Right lobe of liver (tissue), 6 donors: ENCODE results near the gene PTPRN2. TPM values are rescaled to one million over a fixed set of nuclear protein-coding genes. Genes with fewer than 3 reads are reported as not detected.
"Not testable (repeated sequence)": the region's sequence is repeated elsewhere in the genome, so short reads cannot be mapped to it uniquely, and the experiment has no call there.

Experiments
- ATAC-seq, 4 donors: fragments of 200-7000 bp; cut with Tn5 transposase; one replicate each; pipeline ENCODE4 v1.9.1; 2020; ENCODE audit warnings: mild to moderate bottlenecking in 4 of 4, moderate library complexity in 4 of 4
- DNase-seq, 3 donors: peaks; one replicate each; pipeline ENCODE4 v3.0.0-alpha.2; 2020
- H3K27ac ChIP-seq, 3 donors: fragments of 200-600 bp; one replicate each; pipeline ENCODE4 v1.8.0; 2022
- H3K27me3 ChIP-seq, 2 donors: fragments of 200-600 bp; one replicate each; pipeline ENCODE4 v1.8.0; 2022
- H3K36me3 ChIP-seq, 4 donors: fragments of 200-600 bp; sonication (generic) in 1 of 4; one replicate each; pipeline versions ENCODE4 v1.5.1 to v1.8.0; 2017 to 2022; ENCODE audit warnings: control low read depth in 1 of 4
- H3K4me1 ChIP-seq, 4 donors: fragments of 200-600 bp; sonication (generic) in 1 of 4; one replicate each; pipeline versions ENCODE4 v1.5.1 to v1.8.0; 2017 to 2022; ENCODE audit warnings: control low read depth in 1 of 4
- H3K4me3 ChIP-seq, 3 donors: fragments of 200-600 bp; one replicate each; pipeline ENCODE4 v1.8.0; 2022
- H3K9me3 ChIP-seq, 4 donors: fragments of 200-600 bp; sonication (generic) in 1 of 4; one replicate each; pipeline versions ENCODE4 v1.5.1 to v1.8.0; 2017 to 2022; ENCODE audit warnings: control low read depth in 1 of 4
- CTCF ChIP-seq, 4 donors: fragments of 200-600 bp in 3 of 4; fragments of 450-650 bp in 1 of 4; IDR thresholded peaks; one replicate each; pipeline versions ENCODE4 v1.5.1 to v1.8.0; 2016 to 2022; ENCODE audit warnings: antibody characterized with exemption in 4 of 4, mild to moderate bottlenecking in 2 of 4
- POLR2A ChIP-seq: fragments of 450-650 bp; IDR thresholded peaks from one replicate; pipeline ENCODE4 v1.6.1; 2017; ENCODE audit warnings: antibody characterized with exemption, mild to moderate bottlenecking
- WGBS: methylation state at CpG from one replicate; pipeline ENCODE4 v1.1.6; 2018; ENCODE audit warnings: low coverage, low lambda C conversion rate; ENCODE audit not compliant: insufficient coverage; ENCODE audit errors: missing lambda C conversion rate; 5-methylcytosine and 5-hydroxymethylcytosine counted together
- intact Hi-C, 2 donors: fragments of 100-400 bp; cut with DNase I; formaldehyde crosslinking; loops; one replicate each; pipeline versions ENCODE4 v1.11.2 to v1.14.1; 2022
- total RNA-seq, 6 experiments: library from RNA; depleted of rRNA in 2 of 6; stranded (reverse); fragments of >200 nt in 2 of 6; fragmentation: NEBNext Ultra II Directional in 3 of 6; extraction: Animal tissue kit (Norgen Biotek cat#: 25700) in 3 of 6; gene quantifications; one replicate each; pipeline versions ENCODE4 v1.1.0 to v1.2.4, GENCODE V29; 2016 to 2023
- donor health status: DM: no; HTN: yes; CAD: no.
- donor health status: DM: no; HTN: no; CAD: no.
- donor health status: DM: no; HTN: no; CAD: no.
- donor health status: DM: no; HTN: yes; CAD: no.
- donor health status: DM: no; HTN: yes; CAD: no.

PTPRN2 gene
- total RNA-seq, 6 experiments from 2014 or later: 0.15 to 0.87 (median 0.67) TPM

GRCh38 chr7:158344706-158345300, 242.8 kb downstream of the PTPRN2 start:
- Histone ChIP-seq H3K36me3 (no peaks in the 10 kb centered on the region), H3K9me3 (no peaks in the 10 kb centered on the region), H3K4me3 (no peak overlapping the region), H3K27me3 (no peaks in the 10 kb centered on the region), H3K4me1 (no peaks in the 10 kb centered on the region), H3K27ac (no peak overlapping the region)
- intact Hi-C loops: no loop called here
- ATAC-seq: no peak
- WGBS: 34% methylated on average over 2 of the region's 11 CpGs
- DNase-seq: no peak
- no peak for TF ChIP-seq CTCF (IDR thresholded peaks at IDR 0.05)
- no peak for TF ChIP-seq POLR2A

DNA sequence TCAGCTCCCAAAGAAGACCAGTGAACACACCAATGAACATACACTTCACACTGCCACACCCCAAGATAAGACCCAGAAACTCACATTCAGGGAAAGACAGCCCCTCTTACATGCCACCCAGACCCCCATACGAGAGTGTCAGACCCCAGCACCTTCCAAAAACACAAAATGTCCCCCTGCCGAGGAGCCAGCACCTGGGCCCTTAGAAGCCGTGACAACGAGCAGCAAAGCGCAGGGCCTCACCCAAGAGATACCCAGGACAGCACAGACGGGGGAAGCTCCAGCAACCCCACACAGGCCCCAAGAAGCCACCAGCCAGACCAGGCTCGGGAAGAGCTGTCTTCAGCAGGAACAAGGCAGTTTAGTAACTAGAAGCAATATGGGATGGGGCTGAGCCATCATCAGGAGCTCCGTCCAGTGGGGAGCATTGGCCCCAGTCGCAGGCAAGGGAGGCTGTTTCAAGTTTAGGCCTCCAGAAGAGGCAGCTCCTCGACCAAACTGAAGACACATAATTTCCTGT, 243.6 kb downstream of the PTPRN2 start:
- H3K27me3 ChIP-seq: no peaks in the 10 kb centered on the region
- WGBS: 52% methylated on average over 2 of the region's 10 CpGs
- ATAC-seq (no peak), DNase-seq (no peak)
- H3K27ac ChIP-seq: no peak overlapping the region
- no peak overlapping the region for H3K4me3 ChIP-seq
- TF ChIP-seq POLR2A (no peak), CTCF (IDR thresholded peaks at IDR 0.05) (no peak)
- intact Hi-C loops: no loop called here
- H3K36me3 ChIP-seq: no peaks in the 10 kb centered on the region
- no peaks in the 10 kb centered on the region for H3K9me3 ChIP-seq
- H3K4me1 ChIP-seq: no peaks in the 10 kb centered on the region

DNA sequence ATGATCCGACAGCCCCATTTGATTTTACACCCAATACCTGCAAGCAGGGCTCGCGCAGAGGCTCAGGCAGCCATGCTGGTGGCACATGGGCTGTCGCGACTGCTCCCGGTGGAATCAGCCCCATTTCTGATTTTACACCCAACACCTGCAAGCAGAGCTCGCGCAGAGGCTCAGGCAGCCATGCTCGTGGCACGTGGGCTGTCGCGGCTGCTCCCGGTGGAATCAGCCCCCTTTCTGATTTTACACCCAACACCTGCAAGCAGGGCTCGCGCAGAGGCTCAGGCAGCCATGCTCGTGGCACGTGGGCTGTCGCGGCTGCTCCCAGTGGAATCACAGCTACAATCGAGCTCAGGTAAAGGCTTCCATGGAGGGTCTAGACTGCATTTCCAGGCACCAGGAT, 244.1 kb downstream of the PTPRN2 start:
- no peak for ATAC-seq
- no peaks in the 10 kb centered on the region for H3K4me1 ChIP-seq
- H3K9me3 ChIP-seq: no peaks in the 10 kb centered on the region

GRCh38 chr7:158341097-158341496, 246.5 kb downstream of the PTPRN2 start:
- H3K27me3 ChIP-seq, ATAC-seq, H3K9me3 ChIP-seq, DNase-seq, H3K4me1 ChIP-seq, intact Hi-C loops, H3K27ac ChIP-seq, H3K4me3 ChIP-seq, H3K36me3 ChIP-seq: not testable (repeated sequence)
- WGBS: 73% methylated on average over 15 of the region's 15 CpGs

More for the DNA sequence above, 244.1 kb downstream of the PTPRN2 start:
- Histone ChIP-seq H3K27me3 (no peaks in the 10 kb centered on the region), H3K4me3 (no peak overlapping the region), H3K27ac (no peak overlapping the region), H3K36me3 (no peaks in the 10 kb centered on the region)
- intact Hi-C loops: no loop called here
- DNase-seq: no peak
- no peak for TF ChIP-seq CTCF (IDR thresholded peaks at IDR 0.05)
- no peak for TF ChIP-seq POLR2A
- 77% methylated on average over 15 of the region's 20 CpGs for WGBS

DNA sequence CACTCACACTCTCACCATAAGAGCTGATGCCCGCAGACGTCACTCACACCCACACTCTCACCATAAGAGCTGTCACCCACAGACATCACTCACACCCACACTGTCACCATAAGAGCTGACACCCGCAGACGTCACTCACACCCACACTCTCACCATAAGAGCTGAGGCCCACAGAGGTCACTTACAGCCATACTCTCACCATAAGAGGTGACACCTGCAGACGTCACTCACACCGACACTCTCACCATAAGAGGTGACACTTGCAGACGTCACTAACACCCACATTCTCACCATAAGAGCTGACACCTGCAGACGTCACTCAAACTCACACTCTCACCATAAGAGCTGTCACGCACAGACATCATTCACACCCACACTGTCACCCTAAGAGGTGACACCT, 250.7 kb downstream of the PTPRN2 start:
- H3K4me3 ChIP-seq, H3K27ac ChIP-seq, intact Hi-C loops, H3K36me3 ChIP-seq, ATAC-seq, H3K27me3 ChIP-seq, H3K4me1 ChIP-seq, H3K9me3 ChIP-seq, DNase-seq: not testable (repeated sequence)
- WGBS: 68% methylated on average over 9 of the region's 9 CpGs

GRCh38 chr7:158332516-158332915, 255.1 kb downstream of the PTPRN2 start:
- not testable (repeated sequence) for ATAC-seq

GRCh38 chr7:158331826-158332450, 255.7 kb downstream of the PTPRN2 start:
- not testable (repeated sequence) for DNase-seq, H3K4me1 ChIP-seq

More at GRCh38 chr7:158332516-158332915, 255.1 kb downstream of the PTPRN2 start:
- H3K4me3 ChIP-seq, intact Hi-C loops, H3K27me3 ChIP-seq, H3K27ac ChIP-seq, H3K4me1 ChIP-seq, DNase-seq, H3K9me3 ChIP-seq, H3K36me3 ChIP-seq: not testable (repeated sequence)
- 42% methylated on average over 3 of the region's 5 CpGs for WGBS

More at GRCh38 chr7:158331826-158332450, 255.7 kb downstream of the PTPRN2 start:
- intact Hi-C loops, H3K36me3 ChIP-seq, H3K27ac ChIP-seq, H3K9me3 ChIP-seq, H3K27me3 ChIP-seq, ATAC-seq, H3K4me3 ChIP-seq: not testable (repeated sequence)
- WGBS: 77% methylated on average over 18 of the region's 18 CpGs
